ENCODE measurements around the gene ENKUR.

ENKUR gene

GRCh38 chr10:25015828-25016375, at the start of gene ENKUR:
TSS of gene ENKUR (minus strand) at chr10:25016158. CDS start at chr10:25015936, 222 bp downstream.
- ATAC-seq, result peak; percentile 41 to 46

DNA sequence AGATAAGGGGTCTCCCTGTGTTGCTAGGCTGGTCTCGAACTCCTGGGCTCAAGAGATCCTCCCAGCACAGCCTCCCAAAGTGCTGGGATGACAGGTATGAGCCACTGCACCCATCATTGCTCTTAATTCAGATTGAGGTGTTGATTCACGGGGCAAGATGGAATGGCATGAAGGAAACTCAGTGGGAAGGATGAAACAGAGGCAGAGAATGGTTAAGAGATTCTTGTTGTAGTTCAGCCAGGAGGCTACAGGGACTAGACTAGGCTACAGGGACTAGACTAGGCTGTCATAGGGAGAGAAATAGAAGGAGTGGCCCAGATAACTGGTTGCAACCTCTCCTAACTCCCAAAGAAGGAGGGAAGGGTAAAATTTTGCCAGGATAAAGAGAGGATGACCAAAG, 48.4 kb upstream of the ENKUR start:
- ATAC-seq, result no peak

DNA sequence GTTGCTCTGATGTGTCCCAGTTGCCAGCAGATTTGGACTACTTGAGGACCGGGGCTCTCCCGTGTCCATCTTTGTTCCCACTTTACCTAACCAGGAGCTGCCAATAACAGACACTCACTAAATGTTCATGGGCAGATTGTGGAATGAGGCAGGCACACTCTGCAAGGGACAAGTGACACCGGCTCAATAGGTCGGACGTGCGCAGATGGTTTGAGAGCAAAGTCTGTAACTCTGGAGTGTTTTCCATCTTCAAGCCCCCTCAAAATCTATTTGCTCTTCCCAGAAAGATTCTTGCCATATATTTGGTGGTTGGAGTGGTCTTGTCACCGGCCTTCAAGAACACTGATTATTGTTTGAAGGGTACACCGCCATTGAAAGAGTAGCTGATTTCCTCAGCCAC, 47.7 kb upstream of the ENKUR start:
- no peak for ATAC-seq

DNA sequence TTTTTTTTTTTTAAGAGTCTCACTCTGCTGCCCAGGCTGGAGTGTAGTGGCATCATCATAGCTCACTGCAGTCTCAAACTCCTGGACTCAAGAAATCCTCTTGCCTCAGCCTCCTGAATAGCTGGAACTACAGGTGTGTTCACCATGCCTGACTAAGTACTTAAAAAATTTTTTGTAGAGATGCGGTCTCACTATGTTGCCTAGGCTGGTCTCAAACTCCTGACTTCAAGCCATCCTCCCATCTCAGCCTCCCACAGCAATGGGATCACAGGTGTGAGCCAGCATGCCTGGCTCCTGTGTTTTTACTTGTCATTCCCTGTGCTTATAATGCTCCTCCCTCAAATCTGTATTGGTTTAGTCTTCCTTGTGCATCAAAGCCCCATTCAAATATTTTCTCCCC, 47.2 kb upstream of the ENKUR start:
- no peak for ATAC-seq

- peak in 1 of 2 donors; percentile 14 for ATAC-seq
Observed at GRCh38 chr10:25061711-25062449, 45.9 kb upstream of the ENKUR start.

DNA sequence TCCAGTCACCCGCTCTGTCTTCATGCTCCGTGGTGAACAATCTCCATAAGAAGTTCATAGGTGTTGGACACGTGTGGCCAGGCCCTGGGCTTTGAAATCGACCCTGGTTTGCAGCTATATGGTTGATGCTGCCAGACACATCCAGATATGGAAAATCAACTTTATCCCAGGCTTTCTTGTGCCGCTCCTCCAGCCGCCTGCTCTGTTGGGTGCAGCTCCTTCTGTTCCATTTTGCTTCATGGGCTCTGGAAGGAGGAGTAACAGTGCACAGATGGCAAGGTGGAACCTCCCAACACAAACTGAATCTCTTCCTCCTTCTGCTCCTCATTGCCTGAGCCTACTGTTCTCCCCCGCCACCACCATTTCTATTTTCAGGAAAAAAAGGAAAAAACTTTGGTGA, 45.2 kb upstream of the ENKUR start:
- no peak for ATAC-seq

GRCh38 chr10:25059990-25060389, 44.0 kb upstream of the ENKUR start:
- no peak for ATAC-seq

- no peak for ATAC-seq
Observed at GRCh38 chr10:25057886-25058285, 41.9 kb upstream of the ENKUR start.

- no peak for ATAC-seq
Observed at GRCh38 chr10:25056726-25057125, 40.8 kb upstream of the ENKUR start.

DNA sequence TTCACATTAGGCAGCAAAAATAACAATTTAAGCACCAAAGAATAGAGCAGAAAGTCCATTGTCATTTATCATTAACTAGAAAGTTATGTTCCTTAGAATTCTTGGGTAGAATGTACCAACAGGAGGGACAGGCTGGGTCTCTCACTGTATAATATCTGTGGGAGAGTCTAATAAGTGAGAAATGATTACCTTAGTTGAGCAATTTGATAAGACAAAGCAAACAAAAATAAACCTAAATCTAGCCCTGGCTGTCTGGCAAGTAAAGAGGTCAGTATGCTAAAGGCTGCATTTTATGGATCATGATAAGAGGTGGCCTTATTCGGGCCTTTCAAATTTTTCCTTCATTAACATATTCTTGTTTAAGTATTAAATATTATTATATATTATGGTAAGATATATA, 36.1 kb upstream of the ENKUR start:
- no peak for ATAC-seq

- no peak for ATAC-seq
Observed at GRCh38 chr10:25050402-25050801, 34.4 kb upstream of the ENKUR start.

DNA sequence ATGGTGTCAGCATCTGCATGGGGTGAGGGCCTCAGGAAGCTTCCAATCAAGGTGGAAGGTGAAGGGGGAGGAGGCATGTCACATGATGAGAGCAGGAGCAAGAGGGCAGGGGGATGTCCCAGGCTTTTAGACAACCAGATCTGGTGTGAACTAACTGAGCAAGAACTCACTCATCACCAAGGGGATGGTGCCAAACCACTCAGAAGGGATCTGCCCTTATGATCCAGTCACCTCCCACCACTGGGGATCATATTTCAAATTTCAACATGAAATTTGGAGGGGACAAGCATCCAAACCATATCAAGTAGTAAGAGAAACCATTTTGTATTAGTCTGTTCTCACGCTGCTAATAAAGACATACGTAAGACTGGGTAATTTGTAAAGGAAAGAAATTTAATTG, 34.0 kb upstream of the ENKUR start:
- no peak for ATAC-seq

GRCh38 chr10:25048450-25048849, 32.5 kb upstream of the ENKUR start:
- ATAC-seq, result no peak

- ATAC-seq, result no peak
Observed at GRCh38 chr10:25047591-25048301, 31.8 kb upstream of the ENKUR start.

- ATAC-seq, result no peak
Observed at GRCh38 chr10:25047088-25047487, 31.1 kb upstream of the ENKUR start.

DNA sequence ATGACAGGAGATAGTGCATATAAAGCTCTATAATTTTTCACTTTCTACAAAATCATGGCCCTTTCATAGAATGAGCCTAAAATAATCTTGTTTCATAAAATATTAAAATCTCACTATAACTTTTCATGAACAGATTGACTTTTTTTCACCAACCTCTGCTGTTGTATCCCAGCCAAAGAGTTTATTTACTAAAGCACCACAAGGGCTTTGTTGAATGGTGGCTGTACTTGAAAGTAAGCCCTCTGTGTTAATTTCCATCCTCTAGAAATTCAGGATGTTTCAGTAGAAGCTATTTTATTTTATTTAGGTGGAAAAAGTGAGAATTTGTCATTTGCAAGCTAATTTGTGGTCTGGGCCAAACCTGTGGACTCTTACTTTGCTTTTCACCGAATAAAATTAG, 30.7 kb upstream of the ENKUR start:
- ATAC-seq, result no peak

- no peak for ATAC-seq
Observed at GRCh38 chr10:25039531-25039930, 23.6 kb upstream of the ENKUR start.

DNA sequence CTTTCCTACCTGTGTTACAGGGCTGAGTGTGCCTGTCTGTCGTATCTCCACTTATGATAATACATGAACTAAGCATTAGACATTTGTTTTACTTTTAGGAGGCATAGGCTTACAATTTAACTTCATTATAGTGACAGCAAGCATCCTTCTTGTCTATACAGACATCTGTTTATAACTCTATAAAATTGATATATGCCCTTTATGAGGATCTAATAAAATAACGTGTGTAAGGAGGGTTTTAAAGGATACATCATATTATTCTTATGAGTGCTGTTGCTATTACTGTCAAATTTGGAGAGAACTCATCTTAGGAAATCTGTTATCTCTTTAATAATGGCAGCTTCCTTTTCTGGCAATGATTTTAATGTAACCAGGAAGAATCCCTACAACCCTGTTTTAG, 22.4 kb upstream of the ENKUR start:
- no peak for ATAC-seq

- ATAC-seq, result no peak
Observed at GRCh38 chr10:25036381-25036780, 20.4 kb upstream of the ENKUR start.

DNA sequence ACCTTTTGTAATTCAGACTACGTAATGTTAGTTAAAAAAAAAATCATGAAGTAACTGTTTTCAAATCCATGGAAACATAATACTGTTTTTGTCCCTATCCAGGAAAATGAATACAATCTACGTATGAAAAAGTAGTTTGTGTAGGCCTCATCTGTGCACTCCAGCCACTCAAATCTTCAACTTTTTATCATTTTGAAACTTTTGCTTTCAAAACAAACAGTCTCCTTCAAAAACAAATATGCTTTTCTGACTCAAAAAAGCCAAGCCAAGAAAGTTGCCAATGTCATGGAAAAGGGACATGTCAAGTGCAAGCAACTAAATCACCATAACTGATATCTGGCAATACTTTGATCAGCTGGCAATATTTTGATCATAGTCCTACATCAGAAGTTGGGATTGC, 13.6 kb upstream of the ENKUR start:
- ATAC-seq, result no peak

DNA sequence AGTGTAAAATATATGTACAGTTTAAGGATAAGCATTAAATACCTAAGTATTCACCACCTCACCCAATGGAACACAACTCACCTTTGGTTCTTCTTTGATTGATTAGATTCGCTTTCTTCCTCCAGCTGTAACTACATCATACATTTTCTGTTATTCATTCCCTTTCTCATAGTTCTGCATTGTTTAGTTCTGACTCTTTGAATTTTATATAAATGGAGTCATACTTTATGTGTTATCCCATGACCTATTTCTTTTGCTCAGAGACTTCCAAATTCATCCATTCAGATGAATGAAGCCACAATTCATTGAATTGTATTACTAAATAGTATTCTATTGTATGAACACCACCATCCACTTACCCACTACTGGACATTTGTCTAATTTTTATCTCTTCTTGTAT, 12.8 kb upstream of the ENKUR start:
- no peak for ATAC-seq

- no peak for ATAC-seq
Observed at GRCh38 chr10:25026463-25026862, 10.5 kb upstream of the ENKUR start.

- no peak for ATAC-seq
Observed at GRCh38 chr10:25024528-25024927, 8.6 kb upstream of the ENKUR start.

DNA sequence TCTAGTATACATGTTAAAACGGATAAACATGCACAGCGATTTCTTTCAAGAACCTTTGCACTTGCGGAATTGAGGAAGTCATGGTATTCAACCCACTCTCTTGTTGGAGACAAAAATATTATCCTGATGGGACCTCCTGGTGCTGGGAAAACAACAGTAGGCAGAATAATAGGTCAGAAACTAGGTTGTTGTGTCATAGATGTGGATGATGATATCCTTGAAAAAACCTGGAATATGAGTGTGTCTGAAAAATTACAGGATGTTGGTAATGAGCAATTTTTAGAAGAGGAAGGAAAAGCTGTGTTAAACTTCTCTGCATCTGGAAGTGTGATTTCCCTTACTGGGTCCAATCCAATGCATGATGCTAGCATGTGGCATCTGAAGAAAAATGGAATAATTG, 7.3 kb upstream of the ENKUR start:
- ATAC-seq, result no peak
